Measurements from ENCODE around the gene CD74. TPM values are rescaled to one million over a fixed set of nuclear protein-coding genes. Genes with fewer than 3 reads are reported as not detected.

The CD74 gene
- total RNA-seq, 4 donors from 2014 or later: 433 to 1,002 (median 776) TPM

DNA sequence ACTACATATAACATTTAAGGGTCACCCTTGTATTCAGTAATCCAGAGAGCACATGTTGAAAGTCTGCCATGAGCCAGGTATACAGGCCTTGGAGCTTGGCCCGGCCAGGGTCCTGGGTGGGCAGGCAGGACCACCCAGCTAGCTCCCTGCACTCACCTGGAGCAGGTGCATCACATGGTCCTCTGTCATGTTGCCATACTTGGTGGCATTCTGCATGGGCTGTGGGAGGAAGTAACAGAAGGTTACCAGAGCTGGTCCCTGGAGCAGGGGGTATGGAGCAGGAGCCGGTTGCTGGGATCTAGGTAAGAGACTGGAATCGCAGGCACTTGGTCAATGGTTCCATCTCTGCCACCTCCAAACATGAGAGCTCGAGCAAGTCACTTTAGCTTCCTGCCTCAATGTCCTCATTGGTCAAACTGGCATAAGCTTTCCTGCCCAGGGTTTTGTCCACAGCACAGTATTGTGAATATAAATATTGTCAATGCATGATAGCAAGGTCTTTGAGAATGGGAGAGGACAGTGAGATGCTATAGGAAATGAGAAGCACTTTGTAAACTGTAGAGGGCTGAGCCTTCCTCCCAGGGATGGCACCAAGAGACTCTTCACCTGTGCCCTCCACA, 6.5 kb downstream of the CD74 start:
- Histone ChIP-seq H3K4me1 (peaks cover 14% of the 10 kb centered on the region), H3K36me3 (peaks cover 20% of the 10 kb centered on the region), H3K4me3 (no peak overlapping the region), H3K9me3 (no peaks in the 10 kb centered on the region), H3K27me3 (no peaks in the 10 kb centered on the region), H3K27ac (no peak overlapping the region)
- 81% methylated on average over 4 of the region's 4 CpGs for WGBS
- no peak for TF ChIP-seq POLR2AphosphoS5 (IDR thresholded peaks at IDR 0.05)
- no peak for TF ChIP-seq POLR2A (IDR thresholded peaks at IDR 0.05)
- TF ChIP-seq EP300 (IDR thresholded peaks at IDR 0.05): no peak
- TF ChIP-seq, protein P1, sequence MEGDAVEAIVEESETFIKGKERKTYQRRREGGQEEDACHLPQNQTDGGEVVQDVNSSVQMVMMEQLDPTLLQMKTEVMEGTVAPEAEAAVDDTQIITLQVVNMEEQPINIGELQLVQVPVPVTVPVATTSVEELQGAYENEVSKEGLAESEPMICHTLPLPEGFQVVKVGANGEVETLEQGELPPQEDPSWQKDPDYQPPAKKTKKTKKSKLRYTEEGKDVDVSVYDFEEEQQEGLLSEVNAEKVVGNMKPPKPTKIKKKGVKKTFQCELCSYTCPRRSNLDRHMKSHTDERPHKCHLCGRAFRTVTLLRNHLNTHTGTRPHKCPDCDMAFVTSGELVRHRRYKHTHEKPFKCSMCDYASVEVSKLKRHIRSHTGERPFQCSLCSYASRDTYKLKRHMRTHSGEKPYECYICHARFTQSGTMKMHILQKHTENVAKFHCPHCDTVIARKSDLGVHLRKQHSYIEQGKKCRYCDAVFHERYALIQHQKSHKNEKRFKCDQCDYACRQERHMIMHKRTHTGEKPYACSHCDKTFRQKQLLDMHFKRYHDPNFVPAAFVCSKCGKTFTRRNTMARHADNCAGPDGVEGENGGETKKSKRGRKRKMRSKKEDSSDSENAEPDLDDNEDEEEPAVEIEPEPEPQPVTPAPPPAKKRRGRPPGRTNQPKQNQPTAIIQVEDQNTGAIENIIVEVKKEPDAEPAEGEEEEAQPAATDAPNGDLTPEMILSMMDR (IDR thresholded peaks at IDR 0.05): no peak
- no peak for DNase-seq (ENCODE audit: low spot score in 2 of 2)

DNA sequence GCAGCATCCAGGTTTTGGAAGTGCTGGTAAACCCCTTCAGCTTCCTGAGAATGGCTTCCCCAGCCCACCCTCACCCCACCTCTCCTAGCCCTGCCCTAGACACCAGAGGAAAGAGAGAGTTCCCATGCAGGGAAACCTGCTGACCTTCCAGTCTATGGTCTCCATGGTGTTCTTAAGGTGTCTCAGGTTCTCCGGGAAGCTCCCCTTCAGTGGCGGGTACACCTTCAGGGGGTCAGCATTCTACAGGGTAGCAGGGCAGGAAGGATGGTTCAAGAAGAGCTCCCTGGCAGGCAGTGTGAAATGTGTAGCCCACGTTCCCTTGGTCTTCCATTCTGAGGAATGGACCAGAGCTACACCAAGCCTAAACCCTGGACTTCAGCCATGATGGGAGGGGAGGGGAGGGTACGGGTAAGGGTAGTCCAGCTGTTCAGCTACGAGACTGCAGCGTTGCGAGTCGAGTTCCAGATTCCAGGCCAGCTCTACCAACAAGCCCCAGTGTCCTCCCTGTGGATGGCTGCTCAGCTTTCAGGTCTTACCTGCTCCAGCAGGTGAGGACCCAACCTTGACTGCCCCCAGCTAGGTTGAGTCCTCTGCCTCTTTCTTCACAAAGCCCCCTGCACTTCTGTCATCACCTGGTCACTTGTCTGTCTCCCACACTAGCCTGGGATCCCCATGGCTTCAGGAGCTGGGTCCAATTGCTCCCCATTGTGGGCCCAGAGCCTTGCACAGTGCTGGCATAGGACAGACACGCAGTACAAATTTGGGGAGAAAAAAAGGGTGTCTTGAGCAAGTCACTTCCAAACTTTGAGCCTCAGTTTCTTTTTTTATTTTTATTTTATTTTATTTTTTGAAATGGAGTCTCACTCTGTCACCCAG, 7.5 kb downstream of the CD74 start:
- H3K27ac ChIP-seq: no peak overlapping the region
- peaks cover 24% of the 10 kb centered on the region for H3K36me3 ChIP-seq
- no peaks in the 10 kb centered on the region for H3K9me3 ChIP-seq
- WGBS: 84% methylated on average over 7 of the region's 9 CpGs
- H3K27me3 ChIP-seq: no peaks in the 10 kb centered on the region
- TF ChIP-seq EP300 (IDR thresholded peaks at IDR 0.05) (no peak), POLR2A (IDR thresholded peaks at IDR 0.05) (no peak), POLR2AphosphoS5 (IDR thresholded peaks at IDR 0.05) (no peak)
- TF ChIP-seq, protein P1 (IDR thresholded peaks at IDR 0.05): no peak
- no peak for DNase-seq (ENCODE audit: low spot score in 2 of 2)
- H3K4me3 ChIP-seq: no peak overlapping the region
- peaks cover 6% of the 10 kb centered on the region for H3K4me1 ChIP-seq

DNA sequence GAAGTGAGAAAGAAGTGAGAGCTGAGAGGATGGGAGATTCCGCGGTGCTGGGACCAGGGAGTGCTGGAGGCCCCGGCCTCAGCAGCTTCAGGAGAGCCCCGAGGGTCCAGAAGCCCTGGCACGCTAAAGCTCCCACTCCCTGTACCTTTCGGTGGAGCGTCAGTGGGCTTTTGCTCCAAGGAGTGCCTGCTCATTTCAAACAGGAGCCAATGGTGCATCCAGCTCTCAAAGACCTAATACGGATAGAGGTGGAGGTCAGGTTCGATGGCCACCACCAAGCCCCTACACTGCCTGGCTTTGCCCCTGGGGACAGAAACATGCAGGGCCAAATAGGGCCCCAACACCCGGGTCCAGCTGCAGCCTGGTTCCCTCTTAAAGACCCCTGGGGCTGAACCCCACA, 8.2 kb downstream of the CD74 start:
- Histone ChIP-seq H3K27ac (no peak overlapping the region), H3K27me3 (no peaks in the 10 kb centered on the region), H3K36me3 (peaks cover 31% of the 10 kb centered on the region), H3K4me1 (no peaks in the 10 kb centered on the region), H3K9me3 (no peaks in the 10 kb centered on the region), H3K4me3 (no peak overlapping the region)
- TF ChIP-seq POLR2A (IDR thresholded peaks at IDR 0.05) (no peak), POLR2AphosphoS5 (IDR thresholded peaks at IDR 0.05) (no peak), EP300 (IDR thresholded peaks at IDR 0.05) (no peak)
- TF ChIP-seq, protein P1 (IDR thresholded peaks at IDR 0.05): no peak
- WGBS: 95% methylated on average over 8 of the region's 10 CpGs
- DNase-seq (ENCODE audit: low spot score in 2 of 2): no peak

DNA sequence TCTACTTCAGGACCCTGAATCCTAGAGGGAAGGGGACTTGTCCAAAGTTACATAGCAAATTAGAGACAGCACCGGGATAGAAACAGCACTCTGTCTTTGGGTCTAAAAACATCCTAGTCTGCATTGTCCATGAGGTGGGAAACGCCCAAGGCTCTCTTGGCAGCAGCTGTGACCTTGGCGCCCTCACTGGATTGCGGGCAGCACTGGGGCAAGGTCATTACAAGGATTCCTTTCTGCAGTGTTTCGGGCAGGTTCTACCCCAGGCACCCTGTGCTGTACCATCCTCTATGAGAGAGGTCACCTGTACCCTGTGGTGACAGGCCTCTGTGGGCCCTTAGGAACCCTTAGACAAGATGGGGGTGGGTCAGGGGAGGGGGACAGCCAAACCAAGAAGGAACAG, 8.6 kb downstream of the CD74 start:
- Histone ChIP-seq H3K36me3 (peaks cover 35% of the 10 kb centered on the region), H3K4me3 (no peak overlapping the region), H3K9me3 (no peaks in the 10 kb centered on the region), H3K27me3 (no peaks in the 10 kb centered on the region), H3K27ac (no peak overlapping the region), H3K4me1 (no peaks in the 10 kb centered on the region)
- DNase-seq (ENCODE audit: low spot score in 2 of 2): no peak
- TF ChIP-seq POLR2A (IDR thresholded peaks at IDR 0.05) (no peak), EP300 (IDR thresholded peaks at IDR 0.05) (no peak), POLR2AphosphoS5 (IDR thresholded peaks at IDR 0.05) (no peak)
- TF ChIP-seq, protein P1 (IDR thresholded peaks at IDR 0.05): no peak
- 50% methylated on average over 5 of the region's 5 CpGs for WGBS

DNA sequence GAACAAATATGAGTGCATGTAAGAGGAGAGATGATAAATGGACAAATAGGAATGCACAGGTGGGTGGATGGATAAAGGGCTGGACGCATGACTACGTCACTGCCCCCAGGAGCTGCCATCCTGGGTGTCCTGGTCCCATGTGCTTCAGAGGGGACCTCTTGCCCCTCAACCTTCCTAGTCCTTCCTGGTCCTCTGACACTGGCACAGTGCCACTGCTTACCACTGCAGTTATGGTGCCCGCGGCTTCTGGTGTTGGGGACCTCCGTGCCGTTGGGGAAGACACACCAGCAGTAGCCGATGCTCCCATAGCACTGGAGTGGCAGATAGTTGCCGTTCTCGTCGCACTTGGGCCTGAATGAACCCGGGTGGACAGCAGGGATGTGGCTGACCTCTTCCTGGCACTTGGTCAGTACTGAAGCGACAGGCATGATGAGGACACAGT, 9.8 kb downstream of the CD74 start:
- Histone ChIP-seq H3K4me1 (no peaks in the 10 kb centered on the region), H3K27ac (no peak overlapping the region), H3K36me3 (peaks cover 47% of the 10 kb centered on the region), H3K27me3 (no peaks in the 10 kb centered on the region), H3K4me3 (no peak overlapping the region), H3K9me3 (no peaks in the 10 kb centered on the region)
- DNase-seq (ENCODE audit: low spot score in 2 of 2): no peak
- 94% methylated on average over 10 of the region's 12 CpGs for WGBS
- TF ChIP-seq POLR2AphosphoS5 (IDR thresholded peaks at IDR 0.05): no peak
- TF ChIP-seq, protein P1 (IDR thresholded peaks at IDR 0.05): no peak
- TF ChIP-seq EP300 (IDR thresholded peaks at IDR 0.05): no peak
- no peak for TF ChIP-seq POLR2A (IDR thresholded peaks at IDR 0.05)
